HG03066 (cell line): ENCODE results near the gene DNAJC11.

Experiments used
- ATAC-seq: cut with Tn5 transposase; IDR thresholded peaks from one replicate; pipeline ENCODE4 v1.9.1; 2021; ENCODE audit warnings: low read depth; ENCODE audit not compliant: unreplicated experiment

Gene DNAJC11

GRCh38 chr1:6587261-6588005 lies 114.2 kb downstream of the DNAJC11 start:
- no peak for ATAC-seq

GRCh38 chr1:6586404-6586816 lies 115.2 kb downstream of the DNAJC11 start:
- no peak for ATAC-seq

- no peak for ATAC-seq
Observed at GRCh38 chr1:6585841-6586240, 115.8 kb downstream of the DNAJC11 start.

- ATAC-seq = no peak
Observed at GRCh38 chr1:6585081-6585722, 116.4 kb downstream of the DNAJC11 start.
